GM18951 (cell line): ENCODE results near the gene CYP46A1.
"Not testable (repeated sequence)": the region's sequence is repeated elsewhere in the genome, so short reads cannot be mapped to it uniquely, and the experiment has no call there.

Experiments used
- POLR2A ChIP-seq: IDR thresholded peaks from 4 replicates; pipeline ENCODE4 v1.6.1; 2011; ENCODE audit warnings: mild to moderate bottlenecking; ENCODE audit not compliant: insufficient read length, insufficient read depth; ENCODE audit errors: extremely low read depth
- in situ Hi-C: fragments of 300-500 bp; cut with MboI; formaldehyde crosslinking; loops from one replicate; pipeline ENCODE4 v1.12.0; 2022; ENCODE audit warnings: low sequenced_read_pairs, mixed read lengths, inconsistent platforms; ENCODE audit not compliant: unreplicated experiment

Gene CYP46A1

GRCh38 chr14:99649219-99649618 is 34.9 kb upstream of the CYP46A1 start:
- in situ Hi-C loops, result no loop called here
- no peak for TF ChIP-seq POLR2A

GRCh38 chr14:99649643-99650042 is 34.5 kb upstream of the CYP46A1 start:
- in situ Hi-C loops, result no loop called here
- no peak for TF ChIP-seq POLR2A

GRCh38 chr14:99650189-99650588 is 33.9 kb upstream of the CYP46A1 start:
- no peak for TF ChIP-seq POLR2A
- in situ Hi-C loops, result no loop called here

- in situ Hi-C loops, result no loop called here
Measured at GRCh38 chr14:99651953-99652746, 31.9 kb upstream of the CYP46A1 start.

GRCh38 chr14:99654235-99654985 is 29.7 kb upstream of the CYP46A1 start:
- no peak for TF ChIP-seq POLR2A
- in situ Hi-C loops, result no loop called here

More at GRCh38 chr14:99651953-99652746, 31.9 kb upstream of the CYP46A1 start:
- no peak for TF ChIP-seq POLR2A

- in situ Hi-C loops, result no loop called here
- no peak for TF ChIP-seq POLR2A
Measured at GRCh38 chr14:99655521-99655920, 28.6 kb upstream of the CYP46A1 start.

- in situ Hi-C loops, result no loop called here
- no peak for TF ChIP-seq POLR2A
Measured at GRCh38 chr14:99656171-99656570, 27.9 kb upstream of the CYP46A1 start.

GRCh38 chr14:99657645-99658155 is 26.4 kb upstream of the CYP46A1 start:
- no peak for TF ChIP-seq POLR2A
- in situ Hi-C loops, result no loop called here

- no peak for TF ChIP-seq POLR2A
- in situ Hi-C loops, result no loop called here
Measured at GRCh38 chr14:99658218-99658845, 25.8 kb upstream of the CYP46A1 start.

- no peak for TF ChIP-seq POLR2A
- in situ Hi-C loops, result no loop called here
Measured at GRCh38 chr14:99659333-99659741, 24.8 kb upstream of the CYP46A1 start.

GRCh38 chr14:99660006-99660566 is 24.0 kb upstream of the CYP46A1 start:
- in situ Hi-C loops, result no loop called here
- no peak for TF ChIP-seq POLR2A

- TF ChIP-seq POLR2A, result no peak
- in situ Hi-C loops, result no loop called here
Measured at GRCh38 chr14:99660794-99661193, 23.3 kb upstream of the CYP46A1 start.

GRCh38 chr14:99661206-99661605 is 22.9 kb upstream of the CYP46A1 start:
- in situ Hi-C loops, result not testable (repeated sequence)
